ENCODE measurements around the gene EIF3J.

EIF3J gene

DNA sequence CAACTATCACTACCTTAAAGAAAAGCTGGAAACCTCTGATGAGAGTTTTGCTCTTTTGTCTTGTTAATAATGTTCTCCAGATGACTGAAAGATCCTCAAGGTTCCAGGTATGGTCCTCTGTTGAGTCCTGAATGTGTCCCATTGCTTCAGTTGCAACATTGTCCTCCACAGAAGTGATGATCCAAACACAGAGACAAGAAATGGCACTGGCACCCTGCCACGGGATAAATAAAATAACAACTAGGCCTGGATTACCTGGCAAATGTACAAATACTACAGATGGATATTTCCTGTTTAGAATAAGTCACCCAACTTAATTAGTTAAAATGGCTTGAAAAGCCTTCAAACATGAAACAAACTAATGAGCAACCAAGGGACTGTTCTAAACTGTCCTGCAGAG is 58.3 kb downstream of the EIF3J start:
- no peak for DNase-seq (ENCODE audit: low spot score)

DNA sequence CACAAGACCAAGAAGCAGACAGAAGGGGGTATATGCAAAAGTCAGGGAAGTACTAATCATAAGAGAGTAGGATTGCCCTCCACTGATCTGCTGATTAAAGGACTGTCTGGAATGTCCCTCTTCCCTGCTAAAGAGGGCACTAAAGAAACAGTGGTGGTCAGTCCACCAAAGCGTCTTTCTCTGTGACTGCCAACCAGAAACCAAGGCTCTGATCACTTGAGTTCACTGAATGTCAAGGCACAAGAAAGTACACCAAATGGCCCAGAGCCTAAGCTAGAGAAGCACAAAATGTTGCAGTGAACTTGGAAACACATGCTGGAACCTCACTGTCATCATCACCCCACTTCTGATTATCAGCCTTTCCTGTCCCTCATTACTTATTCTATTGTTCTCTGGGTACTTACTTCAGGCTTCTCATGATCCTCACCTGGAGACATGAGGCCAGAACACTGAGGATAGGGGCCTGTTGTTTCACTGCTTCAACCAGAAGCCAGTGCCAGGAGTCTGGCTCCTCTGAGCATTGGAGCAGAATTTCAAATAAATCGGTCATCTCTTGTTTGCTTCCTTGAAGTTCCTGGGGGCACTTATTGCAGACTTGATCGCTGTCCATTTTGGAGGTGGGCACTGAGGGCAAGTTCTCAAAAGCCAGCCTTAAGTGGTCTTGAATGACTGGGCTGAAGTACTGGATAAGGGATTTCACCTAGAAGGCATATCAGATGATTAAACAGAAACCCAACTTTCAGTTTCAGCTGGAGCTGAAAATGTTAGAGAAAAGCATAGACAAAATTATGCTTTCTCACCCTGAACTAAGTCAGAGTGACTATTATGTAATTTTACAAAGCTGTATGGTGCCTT is 58.9 kb downstream of the EIF3J start:
- DNase-seq (ENCODE audit: low spot score), result no peak

DNA sequence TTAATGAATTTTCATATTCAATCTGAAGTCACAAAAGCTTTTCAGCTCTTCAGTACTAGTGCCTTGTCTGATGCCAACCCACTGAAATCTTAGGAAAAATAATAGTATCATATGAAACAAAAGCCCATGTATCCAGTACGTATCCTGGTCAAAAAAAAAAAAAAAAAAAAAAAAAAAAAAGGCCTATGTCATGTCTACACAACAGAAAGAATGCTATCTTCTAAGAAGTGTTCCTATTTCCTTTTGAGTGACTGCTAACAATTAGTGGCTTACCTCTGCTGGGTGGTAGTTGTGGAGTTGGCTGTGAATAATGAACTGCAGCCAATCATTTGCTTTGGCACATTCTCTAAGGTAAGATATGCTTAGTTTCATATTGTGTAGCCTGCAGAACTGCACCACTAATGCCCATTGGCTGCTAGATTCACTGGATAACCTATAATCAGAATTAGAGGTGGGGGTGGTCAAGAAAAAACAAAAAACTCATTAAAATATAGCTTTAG is 59.6 kb downstream of the EIF3J start:
- DNase-seq (ENCODE audit: low spot score), result no peak

DNA sequence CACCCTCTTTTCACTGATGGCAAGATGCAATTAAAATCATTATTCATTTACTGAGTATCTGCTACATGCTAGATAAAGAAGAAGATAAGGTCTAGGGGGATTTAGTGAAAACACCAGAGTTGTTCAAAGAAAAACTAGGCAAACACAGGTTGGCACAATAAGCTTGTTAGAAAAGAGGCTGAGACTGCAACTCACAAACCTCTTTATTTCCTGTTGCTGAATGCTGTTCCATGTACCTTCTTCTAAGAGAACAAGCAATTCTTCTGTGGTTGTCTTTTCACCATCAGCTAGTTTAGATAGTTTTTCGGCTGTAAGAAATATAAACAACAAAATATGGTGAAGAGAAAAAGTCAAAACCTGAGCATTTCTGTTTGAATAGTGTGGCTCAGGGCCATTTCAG is 61.1 kb downstream of the EIF3J start:
- DNase-seq (ENCODE audit: low spot score), result no peak

DNA sequence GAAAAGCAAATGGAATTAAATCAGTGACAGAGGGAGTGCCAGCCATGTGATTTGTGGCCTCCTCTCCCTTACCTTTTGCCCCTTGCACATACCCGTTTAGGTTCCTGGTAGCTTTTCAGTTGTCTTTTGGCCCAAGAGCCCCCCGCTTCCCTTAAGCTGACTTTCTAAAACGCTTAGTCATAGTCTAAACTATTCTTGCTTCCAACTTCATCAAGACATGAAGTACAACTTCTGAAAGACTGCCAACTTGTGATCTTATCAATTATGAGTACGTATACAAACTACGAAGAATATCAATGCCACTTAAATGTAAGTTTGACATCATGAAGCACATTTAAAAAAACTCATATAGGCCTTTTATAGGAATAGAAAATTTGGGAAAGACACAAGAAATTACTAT is 61.9 kb downstream of the EIF3J start:
- DNase-seq (ENCODE audit: low spot score), result no peak

DNA sequence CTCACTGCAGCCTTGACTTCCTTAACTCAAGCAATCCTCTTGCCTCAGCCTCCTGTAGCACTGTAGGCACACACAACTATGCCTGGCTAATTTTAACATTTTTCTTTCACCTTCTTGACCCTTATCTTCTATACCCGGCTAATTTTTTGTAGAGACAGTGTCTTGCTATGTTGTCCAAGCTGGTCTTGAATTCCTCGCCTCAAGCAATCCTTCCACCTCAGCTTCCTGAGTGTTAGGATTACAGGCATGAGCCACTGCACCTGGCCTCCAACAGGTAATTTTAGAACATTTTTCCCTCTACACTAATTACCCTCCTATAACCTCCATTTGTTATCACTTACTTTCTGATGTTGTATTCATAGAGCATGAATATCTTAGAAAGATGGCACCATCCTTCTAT is 66.2 kb downstream of the EIF3J start:
- DNase-seq (ENCODE audit: low spot score), result no peak

DNA sequence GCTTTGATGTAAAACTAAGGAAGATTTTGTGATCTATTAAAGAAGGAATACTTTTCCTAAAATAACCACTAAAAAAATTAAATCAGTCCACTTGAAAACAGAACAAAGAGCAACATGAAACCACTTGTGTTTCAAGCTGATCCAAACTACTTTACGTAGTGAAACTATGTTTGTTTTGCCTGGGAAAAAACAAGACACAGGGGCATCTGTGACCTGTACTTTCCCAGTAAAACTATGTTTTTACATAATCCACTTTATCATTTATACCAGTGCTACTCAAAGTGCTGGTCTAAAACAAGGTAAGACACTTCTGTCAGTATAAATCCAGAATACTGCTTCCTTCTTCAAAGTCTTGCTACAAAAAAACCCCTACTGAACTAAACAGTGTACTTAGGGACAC is 69.8 kb downstream of the EIF3J start:
- no peak for DNase-seq (ENCODE audit: low spot score)
